Measurements from ENCODE around the gene VPS41.

GRCh38 chr7:38675494-38676106 lies 233.4 kb downstream of the VPS41 start:
- TF ChIP-seq CTCF (conservative IDR thresholded peaks at IDR 0.05) (no peak), ZFX (IDR thresholded peaks at IDR 0.05) (no peak)
